GM19035 (cell line): ENCODE measurements around the gene RASL11B.

Source experiments
- ATAC-seq: cut with Tn5 transposase; IDR thresholded peaks from one replicate; pipeline ENCODE4 v1.9.1; 2021; ENCODE audit not compliant: unreplicated experiment

RASL11B gene

DNA sequence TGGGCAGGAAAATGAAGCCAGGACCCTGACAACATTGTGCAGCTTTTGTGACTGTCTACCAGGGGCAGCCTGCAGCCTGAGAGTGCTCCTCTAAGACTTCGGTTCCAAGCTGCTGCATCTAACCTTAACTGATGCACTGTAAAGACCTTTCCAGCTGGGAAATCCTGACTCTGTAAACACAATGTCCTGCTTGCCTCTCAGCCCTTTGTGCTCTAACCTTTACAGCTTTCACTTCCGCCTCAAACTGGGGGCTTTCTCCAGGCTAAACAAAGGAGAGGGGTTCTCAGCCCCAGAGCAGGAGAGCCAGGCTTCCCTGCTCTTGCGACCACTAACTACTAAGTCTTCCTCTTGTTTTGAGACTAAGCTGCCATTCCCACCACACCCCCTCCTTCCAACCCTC is 19.3 kb upstream of the RASL11B start:
- no peak for ATAC-seq

DNA sequence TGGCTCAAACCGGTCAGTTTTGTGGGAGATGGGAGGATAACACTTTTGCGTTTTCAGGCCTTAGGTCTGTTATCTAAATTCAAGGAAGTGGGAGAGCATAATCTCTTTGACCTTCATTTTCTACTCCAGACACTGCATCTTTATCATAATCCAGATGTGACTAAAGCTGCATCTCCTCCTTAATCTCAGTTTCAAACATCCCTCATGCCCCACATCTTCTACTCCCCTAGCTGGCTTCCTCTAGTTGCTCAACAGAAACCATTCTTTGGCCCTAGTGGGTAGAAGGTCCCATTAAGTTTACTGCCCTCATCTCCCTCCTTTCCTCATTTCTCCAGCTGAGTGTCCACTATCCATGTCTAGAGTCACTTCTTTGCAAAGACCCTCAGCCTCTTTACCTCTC is 18.8 kb upstream of the RASL11B start:
- ATAC-seq, result no peak

DNA sequence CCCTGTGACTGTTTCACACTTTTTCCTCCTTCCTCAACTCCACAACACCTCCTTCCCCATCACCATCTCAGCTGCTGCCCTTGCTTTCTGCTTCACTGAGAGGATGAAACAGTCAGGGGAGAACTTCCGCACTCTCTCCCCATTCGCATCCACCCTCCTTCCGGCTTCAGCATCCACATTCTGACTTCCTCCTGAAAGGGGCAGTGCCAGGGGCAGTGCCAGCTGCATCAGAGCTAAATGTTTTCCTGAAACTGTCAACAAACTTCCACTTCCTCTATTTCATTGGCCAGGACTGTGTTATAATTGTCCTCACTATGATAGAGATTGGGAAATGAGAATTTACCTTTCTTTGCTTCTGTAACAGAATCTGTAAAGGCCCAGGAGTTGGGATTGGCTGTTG is 18.2 kb upstream of the RASL11B start:
- no peak for ATAC-seq

DNA sequence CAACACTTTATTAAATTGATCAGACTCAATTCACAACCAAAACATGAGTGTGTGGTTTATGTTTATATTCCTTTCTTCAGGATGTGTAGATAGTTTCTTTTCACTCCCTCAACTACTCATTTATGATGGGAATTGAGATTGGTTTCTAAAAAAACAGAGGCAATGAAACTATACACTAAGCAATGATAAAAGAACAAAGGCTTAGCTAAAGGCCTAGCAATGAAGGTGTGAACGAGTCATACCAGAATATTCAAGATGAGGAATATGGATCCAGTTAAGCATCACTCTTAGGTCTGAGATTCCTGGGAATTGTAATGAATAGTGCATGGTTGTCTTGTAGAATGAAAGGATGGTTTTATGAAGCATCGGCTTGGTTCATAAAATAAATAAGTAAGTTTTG is 17.5 kb upstream of the RASL11B start:
- ATAC-seq, result no peak

DNA sequence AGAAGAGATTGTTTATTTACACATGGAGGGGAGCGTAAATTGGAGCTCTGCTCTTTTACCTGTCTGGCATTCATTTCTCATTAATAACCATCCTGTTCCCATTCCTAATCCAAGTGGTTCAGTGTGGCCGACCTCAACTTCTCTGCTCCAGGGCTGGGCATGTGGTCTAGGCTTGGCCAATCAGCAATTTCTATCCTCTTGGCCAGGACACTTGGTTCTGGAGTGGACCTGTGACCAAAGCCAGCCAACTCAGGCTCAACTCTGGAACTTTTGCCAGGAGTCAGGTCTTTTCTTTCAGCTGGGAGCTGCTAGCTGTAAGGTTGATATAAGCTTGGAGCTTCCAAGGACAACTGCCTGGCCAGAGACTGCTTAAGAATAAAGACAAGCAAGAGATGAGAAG is 15.6 kb upstream of the RASL11B start:
- no peak for ATAC-seq

DNA sequence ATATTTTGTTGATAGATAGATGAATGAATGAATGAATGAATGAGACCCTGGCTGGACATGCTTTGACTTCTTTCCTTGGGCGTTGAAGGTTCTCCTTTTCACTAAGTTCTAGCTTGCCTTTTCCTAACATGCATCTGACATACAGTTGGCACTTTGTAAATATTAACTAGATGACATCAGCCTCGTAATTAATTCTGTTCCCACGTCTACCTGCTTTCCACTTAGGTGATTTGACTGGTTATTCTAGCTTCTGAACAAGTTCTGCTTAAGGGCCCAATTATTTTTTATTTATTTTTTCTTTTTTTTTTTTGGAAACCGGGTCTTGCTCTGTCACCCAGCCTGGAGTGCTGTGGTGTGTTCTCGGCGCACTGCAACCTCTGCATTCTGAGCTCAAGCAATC is 13.9 kb upstream of the RASL11B start:
- ATAC-seq, result no peak

DNA sequence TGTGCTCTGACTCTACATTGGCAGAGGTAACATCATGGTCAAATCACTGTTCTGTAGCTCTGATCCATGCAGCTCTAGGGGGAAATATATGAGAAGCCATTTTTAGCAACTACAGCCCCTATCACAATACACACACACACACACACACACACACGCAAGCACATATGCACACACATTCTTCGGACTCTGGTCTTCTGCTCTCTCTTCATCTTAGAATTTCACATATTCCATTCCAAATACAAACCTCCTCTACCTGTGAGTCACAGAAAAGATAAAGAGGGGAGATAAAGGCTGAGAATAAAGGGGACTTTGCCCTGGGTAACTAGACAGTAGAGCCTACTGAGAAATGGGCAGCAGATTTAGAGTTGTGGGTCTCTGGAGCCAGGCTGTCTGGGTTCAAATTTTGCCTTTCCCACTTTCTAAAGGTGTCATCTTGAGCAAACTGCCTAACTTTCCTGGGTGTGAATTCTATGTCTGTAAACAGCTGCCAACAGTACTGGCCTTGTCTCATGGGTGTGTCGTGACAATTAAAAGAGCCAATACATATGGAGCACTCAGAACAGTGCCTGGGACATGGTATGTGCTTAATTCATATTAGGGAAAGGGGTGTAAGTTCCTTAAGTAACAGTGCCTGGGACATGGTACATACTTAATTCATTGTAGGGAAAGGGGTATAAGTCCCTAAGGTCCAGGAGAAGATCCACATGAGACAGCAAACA is 11.6 kb upstream of the RASL11B start:
- no peak for ATAC-seq

DNA sequence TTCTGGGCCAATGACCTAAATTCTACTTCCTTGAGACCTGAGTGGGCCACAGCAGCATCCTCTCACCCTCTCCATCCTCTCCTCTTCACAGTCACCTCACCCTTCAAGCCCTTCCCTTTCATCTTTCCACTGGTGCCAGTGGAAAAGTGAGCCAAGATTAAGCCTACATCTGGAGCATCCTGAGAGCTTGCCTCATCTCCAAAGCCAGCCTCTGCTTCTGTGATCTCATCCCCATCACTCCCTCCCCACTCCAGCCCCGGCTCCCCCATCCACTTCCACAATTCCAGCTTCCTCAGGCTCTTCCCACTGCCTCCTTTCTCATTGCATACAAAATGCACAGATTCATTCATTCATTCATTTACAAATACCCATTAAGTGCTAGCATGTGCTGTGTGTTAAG is 10.1 kb upstream of the RASL11B start:
- ATAC-seq, result no peak

DNA sequence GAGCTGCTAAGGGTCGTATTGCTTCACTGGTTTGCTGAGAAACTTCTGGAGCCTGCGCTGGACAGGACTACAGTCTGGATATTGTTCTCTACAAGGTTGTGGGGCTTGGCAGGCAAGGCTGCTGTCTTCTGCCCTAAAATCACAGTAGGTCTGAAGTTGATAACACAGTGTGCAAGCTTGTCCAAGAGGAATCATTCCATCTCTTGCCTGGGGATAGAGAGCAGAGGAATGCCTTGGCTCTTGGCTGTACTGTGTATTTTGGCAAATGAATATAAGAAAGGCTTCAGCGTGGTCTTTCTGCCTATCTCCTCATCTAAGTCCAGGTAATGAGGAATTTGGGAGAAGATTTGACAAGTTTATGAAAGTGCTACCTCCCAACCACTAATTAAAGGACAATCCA is 9.4 kb upstream of the RASL11B start:
- no peak for ATAC-seq

DNA sequence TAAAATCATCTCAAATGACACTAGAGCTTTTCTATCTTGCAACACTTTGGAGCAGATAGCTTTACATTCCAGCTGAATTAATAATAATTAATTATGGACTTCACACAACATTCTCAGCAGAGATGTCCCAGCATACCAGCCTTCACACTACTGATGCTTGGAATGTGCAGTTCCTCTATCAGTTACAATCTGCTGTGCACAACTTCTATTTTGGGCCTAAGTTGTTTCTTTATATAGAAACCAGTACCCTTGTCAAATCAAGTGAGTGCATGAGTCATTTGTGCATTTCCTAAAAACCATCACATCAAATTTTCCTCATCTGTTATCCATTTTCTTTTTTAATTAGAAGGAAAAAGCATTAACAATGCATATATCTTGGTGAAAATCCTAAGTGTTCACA is 8.8 kb upstream of the RASL11B start:
- no peak for ATAC-seq

DNA sequence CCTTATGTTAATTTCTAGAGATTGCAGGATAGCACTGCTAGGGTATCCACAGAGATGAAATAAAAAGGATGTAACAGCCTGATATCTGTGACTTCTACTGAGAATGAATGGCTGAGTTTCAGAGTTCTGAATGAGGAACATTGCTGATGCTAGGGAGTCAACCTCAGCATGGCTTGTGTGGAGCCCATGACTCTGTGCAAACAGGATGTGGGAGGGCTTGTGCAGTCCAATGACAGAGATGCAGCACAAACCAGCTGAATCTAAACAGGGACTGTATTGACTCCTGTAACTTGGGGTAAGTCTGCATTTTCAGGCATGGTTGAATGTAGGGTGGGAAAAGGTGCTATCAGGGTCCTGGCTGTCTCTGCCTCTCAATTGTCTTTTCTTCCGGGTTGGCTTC is 5.3 kb upstream of the RASL11B start:
- ATAC-seq, result no peak

DNA sequence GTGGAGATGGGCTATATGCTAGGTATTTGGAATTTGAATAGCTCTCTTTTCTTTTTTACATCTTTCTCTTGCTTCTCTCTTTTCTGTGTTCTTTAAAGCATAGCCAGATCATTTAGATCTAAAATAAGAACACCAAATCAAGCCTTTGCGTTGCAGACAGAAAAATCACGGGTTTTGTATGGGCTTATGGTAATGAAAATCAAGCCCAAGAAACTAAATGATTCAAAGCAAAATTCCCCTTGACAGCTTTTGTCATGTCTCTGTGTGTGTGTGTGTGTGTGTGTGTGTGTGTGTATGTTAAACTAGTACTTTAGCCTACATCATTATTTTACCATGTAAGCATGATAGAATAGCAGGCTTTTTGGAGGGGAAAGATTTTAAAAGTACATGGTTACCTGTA is 1.8 kb upstream of the RASL11B start:
- ATAC-seq, result no peak

DNA sequence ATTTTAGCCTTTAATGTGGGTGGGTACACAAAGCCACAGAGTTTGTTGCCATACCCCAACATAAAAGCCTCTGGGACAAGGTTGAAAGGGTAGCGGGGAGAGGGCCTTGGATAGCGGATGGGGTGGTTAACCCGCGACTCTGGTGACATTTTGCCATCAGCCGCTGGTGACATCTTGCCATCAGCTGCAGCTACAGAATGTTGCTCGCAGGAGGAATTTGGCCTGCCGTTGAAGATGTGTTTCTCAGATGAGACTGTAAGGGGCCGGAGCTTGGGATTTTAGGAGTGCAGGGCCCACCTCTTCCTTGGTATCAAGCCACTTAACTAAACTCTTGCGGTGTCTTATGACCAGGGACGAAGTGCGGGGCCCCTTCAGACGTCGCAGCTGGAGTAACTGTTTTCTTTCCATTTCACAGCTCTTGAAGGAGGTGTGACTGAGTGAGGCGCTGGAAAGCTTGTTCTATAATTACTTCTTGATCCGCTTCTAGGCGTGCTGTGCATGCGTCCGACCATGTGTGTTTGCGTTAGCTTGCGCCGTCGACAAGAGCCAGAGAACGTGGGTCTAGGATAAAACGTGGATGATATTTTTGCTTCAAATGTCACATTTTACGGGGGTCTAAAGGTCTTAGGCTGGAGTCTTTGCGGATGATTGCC is 820 bp upstream of the RASL11B start:
- ATAC-seq, result no peak

DNA sequence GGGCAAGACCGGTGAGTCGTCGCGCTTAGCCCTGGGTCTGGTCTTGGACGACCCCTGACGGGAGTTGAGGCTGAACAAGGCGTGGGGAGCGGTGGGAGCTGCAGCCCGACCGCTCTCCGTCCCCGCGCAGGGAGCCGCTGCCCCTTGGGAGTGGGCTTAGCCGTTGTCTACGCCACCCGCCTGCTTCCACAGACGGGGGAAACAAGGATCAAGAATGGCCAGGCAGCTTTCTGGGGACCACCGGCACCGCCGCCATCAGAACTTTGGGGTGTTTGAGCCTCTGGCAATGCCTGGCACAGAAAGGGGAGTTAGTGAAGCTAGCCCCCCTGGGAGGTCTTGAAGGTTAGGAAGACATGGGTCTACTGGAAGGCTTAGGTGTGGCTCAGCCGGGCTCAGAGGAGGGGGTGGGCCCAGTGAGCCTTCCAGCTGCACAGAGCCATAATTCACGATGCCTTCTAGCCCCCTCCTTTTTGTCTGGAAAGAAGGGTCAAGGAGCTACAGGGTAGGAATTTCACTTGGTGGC is 583 bp downstream of the RASL11B start:
- no peak for ATAC-seq

DNA sequence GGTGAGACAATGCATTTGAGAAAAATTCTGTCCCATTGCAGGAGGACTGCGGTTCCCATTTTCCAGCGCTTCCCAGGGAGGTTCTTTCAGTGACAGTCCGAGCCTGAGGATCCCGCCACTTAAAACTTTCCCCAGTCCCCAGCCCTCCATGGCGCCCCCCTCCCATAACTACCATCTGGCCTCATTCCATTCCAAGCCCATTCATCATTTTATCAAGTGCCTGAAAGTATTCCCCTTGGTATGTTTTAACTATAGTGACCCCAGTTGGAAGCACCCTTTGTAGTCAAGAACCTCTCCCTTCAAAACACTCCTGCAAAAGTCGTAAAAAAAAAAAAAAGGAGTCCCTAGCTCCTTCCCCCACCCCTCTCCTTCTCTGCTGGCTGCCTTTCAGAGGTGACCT is 1.2 kb downstream of the RASL11B start:
- no peak for ATAC-seq

DNA sequence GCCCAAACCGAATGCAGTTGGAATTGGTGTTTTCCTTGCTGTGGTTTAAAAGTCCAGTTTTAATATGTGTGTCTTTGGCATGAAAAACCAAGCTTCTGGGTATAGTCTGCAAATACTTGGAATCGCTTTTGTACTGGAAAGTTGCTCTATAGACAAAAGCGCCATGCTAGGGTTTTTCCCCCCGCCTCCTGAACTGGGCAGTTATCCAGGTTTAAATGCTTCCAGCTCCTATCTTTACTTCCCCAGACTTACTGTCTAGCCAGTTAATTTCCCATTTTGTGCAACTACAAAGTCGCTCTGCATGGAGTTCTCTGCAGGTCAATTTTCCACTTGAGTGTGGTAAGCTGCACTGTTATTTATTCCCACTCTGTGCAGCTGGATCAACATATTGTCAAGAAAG is 2.7 kb downstream of the RASL11B start:
- no peak for ATAC-seq

DNA sequence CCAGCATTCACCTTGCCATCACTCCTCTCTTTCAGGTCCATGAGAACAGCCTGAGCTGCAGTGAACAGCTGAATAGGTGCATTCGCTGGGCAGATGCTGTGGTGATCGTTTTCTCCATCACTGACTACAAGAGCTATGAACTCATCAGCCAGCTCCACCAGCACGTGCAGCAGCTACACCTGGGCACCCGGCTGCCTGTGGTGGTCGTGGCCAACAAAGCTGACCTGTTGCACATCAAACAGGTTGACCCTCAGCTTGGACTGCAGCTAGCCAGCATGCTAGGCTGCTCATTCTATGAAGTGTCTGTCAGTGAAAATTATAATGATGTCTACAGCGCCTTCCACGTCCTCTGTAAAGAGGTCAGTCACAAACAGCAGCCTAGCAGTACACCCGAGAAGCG is 3.2 kb downstream of the RASL11B start:
- ATAC-seq, result no peak

DNA sequence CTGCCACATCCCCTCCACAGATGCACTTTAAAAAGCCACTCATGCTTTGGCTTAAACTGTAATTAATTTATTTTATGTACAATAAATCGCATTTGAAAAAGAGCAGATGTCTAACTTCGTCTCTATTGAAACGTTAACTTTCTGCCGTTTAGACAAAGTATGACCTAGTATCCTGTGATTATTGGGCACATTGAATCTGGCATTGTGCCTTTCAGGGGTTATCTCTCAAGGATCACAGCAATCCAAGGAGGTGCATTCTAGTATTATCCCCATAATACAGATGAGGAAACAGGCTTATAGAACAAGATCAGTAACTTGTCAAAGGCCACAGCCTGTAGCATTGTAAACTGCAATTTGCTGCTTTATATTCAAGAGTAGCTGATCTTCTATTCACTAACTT is 4.6 kb downstream of the RASL11B start:
- ATAC-seq, result no peak

DNA sequence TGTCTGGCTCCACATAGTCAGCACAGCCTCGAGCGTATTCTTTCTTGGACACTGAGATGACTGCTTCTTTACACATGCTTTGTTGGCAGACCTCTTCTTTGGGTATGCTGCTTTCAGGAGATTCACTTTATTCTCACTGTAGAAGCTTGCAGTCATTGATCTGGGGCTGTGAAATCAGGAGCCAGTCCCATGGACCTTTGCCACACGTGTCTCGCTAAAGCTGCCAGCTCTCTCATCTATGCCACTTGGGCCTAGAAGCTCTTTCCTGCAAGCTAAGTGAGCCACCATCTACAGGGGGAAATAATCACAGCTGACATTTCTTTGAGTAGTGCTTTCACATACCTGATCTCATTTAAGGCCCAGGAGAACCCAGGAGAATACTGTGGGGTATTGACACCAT is 5.0 kb downstream of the RASL11B start:
- no peak for ATAC-seq

DNA sequence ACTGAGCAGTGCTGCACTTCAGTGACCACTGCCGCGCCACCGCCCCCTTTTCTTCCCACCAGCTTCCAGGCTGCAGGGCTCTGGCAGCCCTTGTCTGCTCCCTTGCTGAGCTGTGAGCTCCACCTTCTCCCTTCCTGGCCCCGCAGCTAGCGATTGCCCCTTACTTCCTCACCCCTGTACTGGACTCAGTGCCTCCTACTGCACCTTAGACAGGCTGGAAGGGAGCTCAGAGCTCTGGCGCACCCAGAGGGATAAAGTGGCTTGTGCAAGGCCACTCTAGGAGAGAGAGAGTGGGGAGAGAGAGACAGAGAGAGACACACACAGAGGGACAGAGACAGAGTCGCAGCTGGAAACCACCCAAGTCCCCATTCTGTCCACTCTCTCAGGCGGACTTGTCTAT is 6.0 kb downstream of the RASL11B start:
- no peak for ATAC-seq

DNA sequence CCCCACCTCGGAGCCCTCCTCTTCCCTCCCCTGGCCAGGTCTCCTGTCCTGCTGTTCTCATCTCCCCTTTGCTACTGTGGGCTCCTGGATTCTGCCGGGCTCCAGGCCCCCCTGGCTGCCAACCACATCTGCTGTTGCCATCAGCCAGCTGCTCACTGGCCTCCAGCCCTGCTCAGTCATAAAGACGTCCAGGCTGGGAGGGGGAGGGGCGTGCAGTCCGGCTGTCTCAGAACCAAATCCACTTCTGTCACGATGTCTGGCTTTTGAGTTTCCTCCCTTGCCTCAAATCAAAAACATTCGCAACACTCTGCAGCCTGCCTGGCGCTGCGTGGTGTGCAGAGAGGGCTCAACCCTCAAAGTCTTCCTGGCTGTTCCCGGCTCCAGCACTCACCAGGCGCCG is 7.1 kb downstream of the RASL11B start:
- no peak for ATAC-seq

DNA sequence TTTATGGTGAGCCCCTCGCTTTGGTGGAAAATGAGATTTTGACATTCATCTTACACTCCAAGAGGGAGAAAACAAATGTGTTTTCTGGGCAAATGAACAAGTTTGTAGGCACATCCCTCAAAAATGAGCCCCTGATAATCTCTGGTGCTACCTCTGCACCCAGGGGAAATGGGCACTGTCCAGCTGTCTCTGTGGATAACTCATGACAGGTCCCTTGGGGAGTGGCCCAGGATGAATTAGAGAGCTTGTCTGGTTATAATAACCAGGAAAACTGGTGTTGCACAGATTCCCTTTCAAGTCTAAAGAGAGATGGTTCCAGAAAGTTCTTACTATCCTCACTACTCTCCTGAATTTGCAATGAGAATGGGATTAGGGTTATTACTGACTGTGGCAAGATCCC is 7.5 kb downstream of the RASL11B start:
- no peak for ATAC-seq

DNA sequence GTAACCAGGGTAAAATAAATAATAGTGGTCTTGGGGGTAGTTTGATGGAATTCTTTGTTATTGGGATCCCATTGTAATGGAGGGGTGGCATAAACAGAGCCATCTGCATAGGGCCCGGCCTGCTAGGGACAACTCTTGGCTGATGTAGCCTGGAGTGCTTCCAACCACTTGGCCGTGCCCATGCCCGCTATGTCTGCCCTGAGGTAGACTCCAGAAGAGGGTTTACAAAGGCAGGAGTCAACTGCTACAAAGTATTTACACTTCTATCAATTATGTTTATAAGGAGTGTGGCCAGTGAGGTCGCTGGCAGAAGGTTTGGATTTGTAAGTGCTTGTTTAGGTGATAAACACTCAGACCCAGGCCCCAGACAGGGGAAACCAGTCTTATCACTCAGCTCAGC is 8.1 kb downstream of the RASL11B start:
- no peak for ATAC-seq
